ENCODE results near the gene SH3D21.

Gene SH3D21

GRCh38 chr1:36339215-36339614, 33.0 kb downstream of the SH3D21 start:
- peak; percentile 18 to 56 for DNase-seq

- DNase-seq = no peak
Measured at GRCh38 chr1:36339615-36340014, 33.4 kb downstream of the SH3D21 start.

- DNase-seq = no peak
Measured at GRCh38 chr1:36341626-36342320, 35.6 kb downstream of the SH3D21 start.

- DNase-seq = peak in 1 of 2 experiments; percentile 37
Measured at GRCh38 chr1:36342426-36343185, 36.4 kb downstream of the SH3D21 start.

- no peak for DNase-seq
Measured at GRCh38 chr1:36343651-36344394, 37.7 kb downstream of the SH3D21 start.

- no peak for DNase-seq
Measured at GRCh38 chr1:36344395-36344680, 38.2 kb downstream of the SH3D21 start.

GRCh38 chr1:36345353-36345752, 39.2 kb downstream of the SH3D21 start:
- DNase-seq = no peak

GRCh38 chr1:36346741-36347370, 40.7 kb downstream of the SH3D21 start:
- DNase-seq = no peak

GRCh38 chr1:36349241-36349671, 43.1 kb downstream of the SH3D21 start:
- no peak for DNase-seq

GRCh38 chr1:36349839-36350238, 43.7 kb downstream of the SH3D21 start:
- no peak for DNase-seq

GRCh38 chr1:36350659-36351226, 44.6 kb downstream of the SH3D21 start:
- DNase-seq = no peak

GRCh38 chr1:36351227-36351977, 45.2 kb downstream of the SH3D21 start:
- DNase-seq = peak in 1 of 2 experiments; percentile 49

- DNase-seq = no peak
Measured at GRCh38 chr1:36352125-36352909, 46.1 kb downstream of the SH3D21 start.

- DNase-seq = no peak
Measured at GRCh38 chr1:36352910-36353878, 47.0 kb downstream of the SH3D21 start.

- no peak for DNase-seq
Measured at GRCh38 chr1:36354486-36354885, 48.3 kb downstream of the SH3D21 start.

- no peak for DNase-seq
Measured at GRCh38 chr1:36355811-36356210, 49.6 kb downstream of the SH3D21 start.

GRCh38 chr1:36358514-36359084, 52.4 kb downstream of the SH3D21 start:
- DNase-seq = no peak

GRCh38 chr1:36359383-36359782, 53.2 kb downstream of the SH3D21 start:
- DNase-seq = peak in 1 of 2 experiments; percentile 15

- no peak for DNase-seq
Measured at GRCh38 chr1:36359911-36360550, 53.9 kb downstream of the SH3D21 start.
